GM12891 (cell line): ENCODE measurements around the gene UBE2C.

Experiments used
- PAX5 ChIP-seq: IDR thresholded peaks from 2 replicates; pipeline ENCODE4 v1.6.1; 2011; ENCODE audit warnings: low read length, moderate library complexity, mild to moderate bottlenecking; ENCODE audit not compliant: insufficient read depth, severe bottlenecking
- POLR2A ChIP-seq: IDR thresholded peaks from 2 replicates; pipeline ENCODE4 v1.6.1; 2011; ENCODE audit warnings: low read depth, low read length, control low read depth
- POLR2AphosphoS5 ChIP-seq: IDR thresholded peaks from 2 replicates; pipeline ENCODE4 v1.6.1; 2011; ENCODE audit warnings: low read depth, low read length, control low read depth
- SPI1 ChIP-seq: IDR thresholded peaks from 2 replicates; pipeline ENCODE4 v1.6.1; 2011; ENCODE audit warnings: low read depth, low read length, control low read depth
- TAF1 ChIP-seq: IDR thresholded peaks from 2 replicates; pipeline ENCODE4 v1.6.1; 2011; ENCODE audit warnings: low read depth, low read length, control low read depth

DNA sequence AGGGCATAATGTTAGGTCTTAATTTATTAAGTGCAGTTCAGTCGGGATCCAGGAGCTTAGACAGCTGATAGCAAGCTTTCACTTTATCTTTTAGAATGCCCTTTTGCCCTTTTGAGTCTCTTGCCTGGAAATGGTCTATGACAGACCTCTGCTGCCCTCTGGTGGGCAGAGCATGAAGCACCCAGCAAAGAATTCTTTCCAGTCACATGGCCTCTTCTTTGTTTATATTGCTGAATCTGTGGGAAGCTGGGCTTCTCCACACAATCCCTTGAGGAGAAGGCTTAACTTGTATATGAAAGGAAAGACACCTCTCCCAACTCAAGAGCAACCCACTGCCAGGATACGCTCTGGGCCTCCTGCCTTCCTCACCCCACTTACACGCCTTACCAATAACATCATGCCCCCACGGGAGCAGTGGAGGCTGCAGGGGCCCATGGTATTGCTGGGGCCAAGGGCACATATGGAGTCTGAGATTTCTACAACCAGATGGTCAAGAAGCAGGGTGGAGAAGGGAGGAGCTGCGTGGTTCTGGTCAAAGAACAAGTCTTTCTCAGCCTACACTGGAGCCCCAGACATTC is 41.2 kb upstream of the UBE2C start:
- TF ChIP-seq POLR2AphosphoS5, result no peak
- TF ChIP-seq SPI1, result no peak
- no peak for TF ChIP-seq TAF1
- no peak for TF ChIP-seq POLR2A
- no peak for TF ChIP-seq PAX5
